ENCODE data around the gene CRB2.

Gene CRB2

DNA sequence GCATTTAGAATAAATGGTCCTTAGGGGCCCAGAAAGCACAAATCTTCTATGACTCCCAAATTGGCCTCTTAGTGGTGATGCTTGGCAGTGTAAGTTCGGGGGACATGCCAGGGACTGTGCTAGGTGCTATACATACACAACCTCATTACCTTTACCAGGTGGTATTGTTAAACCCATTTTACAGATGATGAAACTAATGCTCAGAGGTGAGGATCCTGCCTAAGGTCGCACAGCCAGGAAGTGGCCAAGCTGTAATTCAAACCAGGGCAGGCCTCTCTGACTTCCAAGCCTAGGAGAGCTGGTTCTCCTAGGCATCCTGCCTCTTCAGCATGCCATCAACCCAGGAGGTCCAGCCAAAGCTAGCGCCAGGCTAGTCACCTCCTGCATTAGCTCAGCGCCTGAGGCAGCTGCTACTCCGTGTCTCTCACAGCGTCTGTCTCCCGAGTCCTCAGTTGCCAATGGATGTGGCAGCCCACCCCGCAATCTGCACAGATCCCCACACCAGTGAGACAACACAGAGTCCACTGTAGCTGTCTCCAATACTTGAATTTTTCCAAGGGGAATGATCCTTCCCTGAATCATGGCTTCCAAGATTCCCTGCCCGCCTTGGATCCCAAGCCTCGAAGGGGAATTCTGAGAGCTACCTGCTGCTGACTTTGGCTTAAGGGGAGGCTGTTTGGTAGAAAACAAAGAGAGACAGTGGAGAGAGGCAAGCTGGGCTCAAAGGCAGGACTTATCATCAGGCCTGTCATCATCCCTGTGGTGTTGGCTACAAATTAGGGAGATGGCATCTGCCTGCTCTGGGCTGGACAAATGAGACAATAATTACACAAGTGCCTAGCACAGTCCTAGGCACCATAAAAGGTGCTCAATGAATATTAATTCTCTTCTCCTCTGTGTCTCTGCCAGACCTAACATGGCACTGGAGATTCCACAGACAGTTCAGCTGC lies 52.6 kb downstream of the CRB2 start:
- no peak for DNase-seq

DNA sequence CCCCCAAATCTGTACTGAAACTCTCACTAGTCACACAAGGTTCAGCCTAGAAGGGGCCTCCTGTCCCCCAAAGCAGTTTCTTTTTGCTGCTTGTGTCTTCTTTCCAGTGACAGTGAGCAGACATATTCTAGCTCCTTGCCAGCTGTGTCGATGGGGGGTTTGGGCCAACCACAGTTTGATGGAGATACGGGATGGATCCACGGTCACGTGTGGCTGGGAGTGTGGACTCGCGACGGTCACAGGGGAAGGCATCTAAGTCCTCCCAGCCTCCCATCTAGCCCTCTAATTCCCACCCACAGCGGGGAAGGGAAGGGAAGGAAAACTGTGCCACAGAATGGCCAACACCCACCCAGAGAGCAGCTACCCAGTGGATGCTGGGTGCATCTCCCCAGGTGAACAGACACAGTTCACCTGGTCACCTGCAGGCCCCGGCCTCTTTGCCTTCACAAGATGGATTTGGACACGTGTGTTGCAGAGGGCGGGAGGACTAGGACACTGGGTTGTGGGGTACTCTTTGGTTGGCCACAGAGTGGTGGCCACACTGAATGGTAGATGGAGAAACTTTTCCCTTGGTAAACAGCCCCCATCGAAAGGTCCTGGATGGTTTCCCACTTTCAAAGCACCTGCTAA lies 54.4 kb downstream of the CRB2 start:
- DNase-seq: no peak

DNA sequence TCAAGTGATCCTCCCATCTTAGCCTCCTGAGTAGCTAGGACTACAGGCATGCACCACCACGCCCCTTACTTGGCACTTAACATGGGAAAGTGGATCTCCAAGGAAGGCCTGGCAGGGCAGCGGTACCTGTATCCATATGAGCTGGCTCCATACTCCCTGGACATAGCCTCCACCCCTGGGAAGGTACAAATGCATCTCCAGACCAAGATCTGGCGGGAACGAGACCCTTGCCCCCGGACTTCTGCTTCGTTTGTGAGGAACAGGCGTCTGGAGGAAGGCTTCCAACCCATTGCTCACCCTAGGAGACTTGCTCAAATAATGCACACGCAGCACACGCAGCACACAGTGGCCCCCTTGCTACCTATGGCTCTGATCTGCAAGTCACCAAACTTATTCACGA lies 55.2 kb downstream of the CRB2 start:
- no peak for DNase-seq

DNA sequence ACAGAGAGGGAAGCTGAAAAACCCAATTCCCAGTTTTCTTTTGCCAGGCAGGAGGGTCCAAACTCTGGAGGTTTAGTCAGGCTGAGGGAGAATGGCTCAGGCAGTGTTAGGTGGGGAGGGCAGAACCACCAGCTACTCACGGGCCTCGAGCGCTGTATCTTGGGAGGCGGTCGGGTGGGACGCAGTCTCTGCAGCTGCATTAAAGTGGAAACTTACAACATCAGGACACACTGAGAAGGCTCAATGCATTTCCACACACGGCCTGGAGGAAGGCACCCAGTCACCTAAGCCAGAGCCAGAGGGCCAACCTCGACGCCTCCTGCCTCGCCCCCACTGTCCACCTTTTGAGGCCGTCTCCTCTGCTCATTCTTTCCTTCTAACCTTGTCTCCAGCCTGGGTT lies 55.6 kb downstream of the CRB2 start:
- no peak for DNase-seq

DNA sequence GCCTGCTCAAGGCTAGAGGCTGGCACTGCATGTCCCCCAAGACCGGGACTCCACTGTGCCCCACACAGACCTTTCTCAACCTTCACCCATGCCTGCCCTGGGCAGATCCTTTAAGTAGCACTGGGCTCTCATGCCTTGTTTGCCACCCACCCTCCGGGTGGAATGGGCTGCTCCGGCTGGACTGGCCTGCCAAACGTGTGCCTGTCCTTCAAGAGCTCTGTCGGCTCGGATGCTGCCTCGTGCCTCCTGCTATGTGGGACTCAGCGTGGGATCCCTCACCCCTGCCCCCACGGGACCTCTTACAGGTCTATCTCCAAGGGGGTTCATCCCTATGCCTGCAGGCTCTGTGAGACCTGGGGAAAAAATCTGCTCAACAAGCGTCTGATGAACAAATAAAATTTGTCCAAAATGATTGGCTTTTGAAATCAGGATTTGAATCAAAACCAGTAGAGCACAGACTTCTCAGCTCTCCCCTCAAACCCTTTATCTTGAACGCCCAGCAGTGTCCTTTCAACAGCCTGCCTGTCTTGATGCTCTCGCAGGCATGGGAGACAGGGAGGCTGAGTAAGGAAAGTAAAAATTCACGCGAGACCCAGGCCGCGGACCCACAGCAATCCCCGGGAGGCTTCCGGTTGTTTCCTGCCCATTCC lies 56.3 kb downstream of the CRB2 start:
- no peak for DNase-seq

DNA sequence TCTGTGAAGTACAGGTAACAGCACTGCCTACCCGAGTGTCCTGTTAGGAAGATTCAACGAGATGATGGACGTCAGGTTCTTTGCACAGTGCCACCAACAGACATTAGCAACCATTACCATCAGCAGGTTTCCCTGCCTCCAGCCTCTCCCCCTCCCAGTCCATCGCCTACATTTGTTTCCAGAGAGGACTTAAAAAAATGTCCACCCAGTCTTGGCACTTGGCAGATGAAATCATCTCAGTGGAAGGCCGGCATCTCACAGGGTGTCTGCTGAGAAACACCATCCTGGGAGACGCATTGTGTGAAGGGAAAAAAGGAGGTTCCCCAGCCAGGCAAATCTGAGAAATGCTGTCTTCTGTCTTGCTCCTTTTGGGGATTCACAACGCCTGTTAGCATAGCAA lies 58.2 kb downstream of the CRB2 start:
- DNase-seq: no peak

DNA sequence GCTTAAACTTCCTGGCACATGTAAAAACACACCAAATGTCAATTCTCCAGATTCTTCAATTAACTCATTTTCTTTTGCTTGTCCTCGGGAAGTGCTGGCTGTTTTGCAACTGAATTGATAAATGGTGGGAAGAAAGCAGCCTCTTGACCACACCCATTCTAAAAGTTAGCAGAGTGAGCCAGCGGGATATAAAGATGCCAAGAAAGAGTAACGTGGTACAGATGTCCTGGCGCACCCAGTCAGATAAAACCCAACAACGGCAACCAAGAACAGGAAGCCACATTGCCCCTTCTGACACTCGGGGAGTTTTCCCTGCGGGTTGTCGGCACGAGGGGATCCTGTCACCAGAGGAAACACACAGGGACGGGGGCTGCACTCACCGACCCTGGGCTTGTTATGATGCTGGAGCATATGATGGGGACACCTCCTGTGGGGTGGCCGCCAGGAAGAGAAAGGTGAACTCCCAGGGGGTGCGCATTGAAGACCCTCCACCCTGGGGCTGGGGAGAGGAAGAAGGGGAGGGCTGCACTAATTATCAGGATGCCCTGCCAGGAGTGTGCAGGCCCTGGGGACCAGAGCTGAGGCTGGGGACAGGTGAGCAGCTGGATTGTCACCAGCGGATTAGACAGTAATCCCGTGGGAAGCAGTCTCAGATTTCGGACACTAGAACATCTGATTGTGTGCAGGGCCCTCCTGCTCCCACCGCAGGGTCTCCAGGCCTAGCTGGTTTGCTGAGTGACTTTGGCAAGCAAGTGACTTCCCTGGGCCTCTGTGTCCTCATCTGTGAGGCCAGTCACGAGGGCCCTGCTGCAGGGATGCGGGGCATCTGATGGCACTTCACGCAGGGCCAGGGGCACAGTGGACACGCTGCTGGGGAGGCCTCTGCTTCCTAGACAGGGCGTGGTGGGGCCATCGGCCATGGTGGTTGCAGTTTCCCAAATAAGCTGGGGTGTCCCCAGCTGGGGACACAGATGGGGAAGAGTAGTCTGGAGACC lies 59.2 kb downstream of the CRB2 start:
- no peak for DNase-seq

DNA sequence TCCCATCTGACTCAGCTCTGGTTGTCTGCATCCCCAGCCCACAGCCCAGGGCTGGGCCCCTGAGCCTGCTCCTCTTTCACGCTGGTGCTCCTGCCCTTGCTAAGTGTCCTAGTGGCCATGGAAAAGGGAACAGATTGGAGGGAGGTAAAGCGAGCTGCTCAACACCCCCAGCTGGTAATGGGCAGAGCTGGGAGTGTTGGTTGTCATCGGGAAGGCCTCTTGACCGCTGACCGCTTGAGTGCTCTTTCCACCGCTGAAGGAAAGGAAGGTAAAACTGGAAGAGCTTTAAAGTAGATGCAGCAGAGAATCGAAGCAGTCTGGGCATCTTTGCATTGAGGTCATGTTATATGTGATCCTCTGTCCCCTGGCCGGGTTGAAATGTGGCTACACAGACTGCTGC lies 60.2 kb downstream of the CRB2 start:
- no peak for DNase-seq

DNA sequence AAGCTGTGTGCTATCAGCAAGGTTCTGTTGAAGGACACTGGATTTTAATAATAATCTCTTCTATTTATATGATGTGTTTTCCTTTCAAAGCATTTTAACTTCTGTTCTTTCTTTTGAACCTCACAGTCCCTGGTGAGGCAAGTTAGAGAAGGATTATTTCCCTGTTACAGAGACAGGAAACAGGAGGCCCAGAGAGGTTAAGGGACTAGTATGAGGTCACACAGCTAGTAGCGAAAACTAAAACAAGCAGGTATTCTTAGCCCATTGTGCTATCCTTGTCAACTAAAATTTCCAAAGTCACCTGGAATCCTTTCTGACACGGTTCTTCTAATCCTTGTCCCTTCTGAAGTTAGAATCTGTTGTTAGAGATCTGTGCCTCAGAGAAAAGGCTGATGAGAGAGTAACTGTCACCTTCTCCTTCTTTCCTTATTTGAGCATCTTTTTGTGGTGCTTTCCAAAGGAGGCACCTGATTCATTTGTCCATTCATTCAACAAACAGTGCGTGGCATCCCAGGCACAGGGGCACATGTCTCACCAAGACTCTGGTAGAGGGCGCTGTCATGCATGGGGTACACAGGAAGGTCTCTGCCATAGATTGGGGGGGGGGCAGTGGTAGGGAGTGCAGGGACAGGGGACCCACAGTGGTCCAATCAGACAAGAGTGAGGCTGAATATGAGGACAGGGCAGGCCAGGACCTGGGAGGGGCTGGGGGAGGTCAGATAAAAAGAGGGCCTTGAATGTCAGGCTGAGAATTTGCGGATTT lies 61.5 kb downstream of the CRB2 start:
- DNase-seq: no peak

DNA sequence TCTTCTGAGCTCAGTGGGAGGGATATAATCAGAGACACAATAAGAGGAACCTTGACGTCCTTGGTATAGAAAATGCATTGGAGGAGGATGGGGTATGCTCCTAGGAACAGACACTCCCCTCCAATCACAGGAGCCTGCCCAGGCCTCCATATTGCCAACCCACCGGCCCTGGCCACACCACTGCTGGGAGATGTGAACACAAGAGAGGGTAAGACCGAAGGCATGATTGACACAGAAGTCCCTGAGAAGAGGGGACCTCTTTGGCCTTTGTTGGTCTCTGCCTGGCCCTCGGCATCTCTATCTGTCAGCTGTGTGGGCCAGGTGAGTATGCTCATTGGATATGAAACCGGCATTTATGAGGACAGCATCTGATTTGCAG lies 62.0 kb downstream of the CRB2 start:
- DNase-seq: no peak

DNA sequence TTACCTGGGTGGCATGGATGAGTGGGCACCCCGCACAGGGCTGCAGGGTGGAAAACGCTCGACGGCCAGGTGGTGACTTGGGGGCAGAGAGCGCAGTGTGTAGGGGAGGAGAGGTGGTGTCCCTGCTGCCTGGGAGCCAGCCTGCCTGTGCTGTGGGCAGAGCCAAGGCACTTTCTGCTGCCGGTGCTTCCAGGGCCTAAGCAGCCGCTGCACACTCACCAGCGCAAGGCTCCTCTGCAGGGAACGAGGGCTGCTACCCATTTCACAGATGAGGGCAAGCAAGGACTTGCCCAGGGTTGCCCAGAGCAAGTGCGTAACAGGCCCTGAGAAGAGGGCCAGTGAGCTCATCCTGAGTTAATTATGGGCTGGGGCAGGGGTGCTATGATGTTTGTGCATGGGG lies 62.5 kb downstream of the CRB2 start:
- no peak for DNase-seq

DNA sequence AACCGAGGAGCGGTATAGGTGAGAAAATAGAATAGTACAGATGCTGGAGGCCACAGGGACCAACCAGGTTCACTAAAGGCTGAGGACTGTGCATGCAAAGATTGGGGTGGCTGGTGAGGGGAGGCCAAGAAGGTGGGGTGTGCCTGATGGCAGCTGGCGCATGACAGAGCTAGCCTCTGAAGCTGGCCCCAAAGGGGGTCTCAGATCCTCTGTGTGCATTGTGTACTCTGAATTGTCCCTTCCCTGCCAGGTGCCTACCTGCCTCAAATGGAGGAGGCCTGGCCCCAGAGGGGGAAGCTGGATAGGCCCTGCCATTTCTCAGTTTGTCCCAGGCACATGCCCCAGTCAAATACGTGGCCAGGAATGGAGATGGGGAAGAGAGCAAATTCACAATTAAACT lies 63.1 kb downstream of the CRB2 start:
- no peak for DNase-seq

DNA sequence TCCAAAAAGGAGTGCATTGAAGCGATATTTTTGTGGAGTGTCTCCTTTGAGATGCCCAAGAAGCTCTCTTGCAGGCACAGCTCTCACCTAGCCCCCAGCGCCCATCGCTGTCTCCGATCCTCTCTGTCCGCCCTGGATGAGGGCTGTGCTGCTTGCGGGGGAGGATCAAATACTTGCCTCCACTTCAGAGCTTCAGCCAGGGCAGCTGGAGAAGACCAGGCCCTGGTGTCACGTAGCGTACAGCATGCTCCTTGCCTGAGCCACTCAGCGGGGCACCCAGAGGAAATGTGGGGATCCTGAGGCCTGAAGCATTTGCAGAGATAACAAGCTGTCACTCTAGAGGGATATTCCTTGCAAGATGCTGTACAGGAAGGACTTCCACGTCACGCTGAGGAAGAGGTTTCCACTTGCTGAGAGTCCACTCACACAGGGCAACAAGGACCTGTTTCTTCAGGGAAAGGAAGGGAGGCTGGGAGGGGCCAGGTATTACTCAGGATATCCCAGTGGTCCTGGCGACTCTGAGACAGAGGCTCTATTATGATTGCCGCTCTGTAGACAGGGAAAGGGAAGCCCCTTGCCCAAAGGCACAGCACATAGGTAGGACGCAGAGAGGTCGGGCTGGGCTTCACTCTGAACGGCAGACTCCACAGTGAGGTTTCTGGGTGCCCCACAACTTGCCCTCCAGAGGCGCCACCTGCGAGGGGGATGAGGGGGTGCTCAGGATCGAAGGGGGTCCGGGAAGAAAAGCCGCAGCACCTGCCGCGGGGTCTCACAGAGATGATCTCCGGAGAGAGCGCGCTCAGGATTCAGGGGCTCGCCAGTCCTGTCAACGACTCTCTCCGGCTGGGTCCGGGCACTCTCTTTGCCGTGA lies 64.0 kb downstream of the CRB2 start:
- DNase-seq: no peak

DNA sequence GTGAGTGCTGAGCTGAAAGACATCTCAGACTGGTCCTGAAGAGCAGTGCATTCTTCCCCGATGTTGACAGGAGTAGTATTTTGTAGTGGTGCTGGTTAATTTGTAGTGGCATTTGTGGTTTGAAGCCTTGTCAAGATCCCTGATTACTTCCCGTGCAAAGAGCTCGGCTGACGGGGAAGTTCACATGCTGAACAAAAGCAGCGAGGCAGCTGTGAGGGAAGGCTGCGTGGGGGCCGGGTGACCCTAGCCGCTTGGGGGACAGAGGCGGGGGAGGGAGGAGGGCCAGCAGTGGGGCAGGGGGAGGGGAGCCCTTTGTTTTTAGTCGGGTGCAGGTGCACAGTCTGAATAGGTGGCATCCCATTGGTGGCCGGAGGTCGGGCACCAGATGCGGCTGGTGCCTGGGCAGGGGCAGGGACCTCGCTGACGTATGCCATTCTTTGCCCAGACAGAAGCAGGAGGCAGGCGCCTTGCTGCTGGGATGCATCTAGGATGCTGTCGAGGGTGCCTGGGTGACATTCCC lies 64.7 kb downstream of the CRB2 start:
- no peak for DNase-seq

DNA sequence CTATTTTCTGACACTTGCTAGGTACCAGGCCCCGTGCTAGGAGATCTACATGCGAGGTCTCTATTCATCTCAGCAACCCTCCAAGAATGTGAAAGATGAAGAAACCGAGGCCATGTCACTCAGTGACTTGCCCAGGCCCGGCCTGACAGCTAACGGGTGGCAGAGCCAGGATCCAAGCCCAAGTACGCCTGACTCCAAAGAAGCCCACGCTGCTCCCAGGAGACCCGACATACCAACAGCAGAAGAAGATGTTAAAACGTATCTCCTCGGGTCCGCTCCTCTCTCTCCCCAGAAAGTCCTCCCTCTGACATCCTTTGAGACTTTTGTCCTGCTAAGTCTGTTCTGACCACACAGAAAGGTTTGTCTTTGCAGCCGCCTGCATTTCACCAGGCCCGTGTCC lies 65.2 kb downstream of the CRB2 start:
- no peak for DNase-seq

DNA sequence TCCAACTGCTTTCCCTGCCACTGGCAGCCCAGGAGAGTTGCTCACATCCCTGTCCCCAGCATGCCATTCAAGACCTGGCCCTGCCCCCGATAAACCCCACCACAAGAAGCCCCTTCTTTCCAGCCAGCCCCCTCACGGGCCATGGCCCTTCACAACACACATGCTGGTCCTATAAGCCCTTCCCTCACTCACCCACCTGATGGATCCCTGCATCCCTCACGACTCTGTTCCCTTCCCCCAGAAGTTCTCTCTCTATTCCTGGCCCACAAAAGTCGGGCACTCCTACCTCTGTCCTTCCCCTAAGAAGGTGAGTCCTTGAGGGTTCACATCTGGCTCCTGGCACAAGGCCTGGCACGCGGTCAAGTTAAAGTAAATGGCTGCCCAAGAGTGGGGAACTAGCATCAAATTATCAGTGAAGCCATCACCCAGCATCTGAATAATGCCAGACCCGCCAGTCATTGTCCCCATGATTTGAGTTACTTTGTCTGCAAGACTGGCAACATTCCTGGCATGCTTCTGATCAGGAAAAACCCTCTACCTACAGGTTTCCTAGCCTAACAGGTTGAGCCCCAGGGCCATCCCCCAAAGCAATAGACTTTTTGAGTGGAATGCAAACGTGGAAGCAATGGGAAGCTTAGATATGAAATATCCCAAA lies 65.9 kb downstream of the CRB2 start:
- DNase-seq: no peak

DNA sequence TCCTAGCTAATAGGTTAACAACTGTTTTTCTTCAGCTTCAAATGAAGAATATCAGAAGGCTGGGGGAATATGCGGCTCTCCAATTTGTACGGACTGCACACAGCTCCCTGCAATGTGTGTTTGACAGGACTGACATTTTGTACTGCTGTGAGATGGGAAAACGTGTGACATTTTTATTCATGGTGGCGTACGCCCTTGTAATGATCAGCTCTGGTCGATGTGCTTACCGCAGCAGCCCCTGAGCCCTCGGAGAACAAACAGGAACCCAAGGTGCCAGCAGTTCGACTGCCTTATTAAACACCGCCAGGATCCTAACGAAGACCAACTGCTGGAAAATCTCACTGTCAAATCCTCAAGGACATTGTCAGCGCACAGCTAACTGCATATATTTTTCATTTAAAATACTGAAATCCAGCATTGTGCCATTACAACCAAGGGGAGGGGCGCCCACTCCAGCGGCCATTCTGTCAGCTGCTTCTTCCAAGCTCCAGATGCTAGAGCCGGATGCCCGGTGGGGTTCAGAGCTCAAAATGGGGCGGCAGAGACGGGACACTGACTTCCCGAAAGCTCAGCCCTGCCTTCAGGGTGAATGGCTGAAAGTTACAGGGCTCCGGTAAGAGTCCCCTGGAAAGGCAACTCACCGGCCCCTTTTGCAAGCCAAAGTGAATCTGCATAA lies 66.8 kb downstream of the CRB2 start:
- no peak for DNase-seq

DNA sequence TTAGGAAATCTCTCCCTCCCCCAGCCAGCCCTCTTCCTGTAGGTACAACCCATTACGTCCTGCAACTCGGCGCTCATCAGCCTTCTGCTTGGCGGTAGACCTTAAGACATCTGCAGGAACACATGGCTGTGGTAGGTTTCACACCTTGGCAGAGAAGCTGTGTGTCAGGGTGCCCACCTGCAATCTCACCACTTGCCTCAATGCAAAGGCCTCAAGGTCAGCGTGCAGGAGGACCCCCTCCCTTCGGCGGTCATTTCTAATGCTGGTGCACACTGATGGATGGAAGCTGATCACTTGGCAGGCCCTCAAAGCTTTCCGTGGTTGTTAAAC lies 67.3 kb downstream of the CRB2 start:
- no peak for DNase-seq

DNA sequence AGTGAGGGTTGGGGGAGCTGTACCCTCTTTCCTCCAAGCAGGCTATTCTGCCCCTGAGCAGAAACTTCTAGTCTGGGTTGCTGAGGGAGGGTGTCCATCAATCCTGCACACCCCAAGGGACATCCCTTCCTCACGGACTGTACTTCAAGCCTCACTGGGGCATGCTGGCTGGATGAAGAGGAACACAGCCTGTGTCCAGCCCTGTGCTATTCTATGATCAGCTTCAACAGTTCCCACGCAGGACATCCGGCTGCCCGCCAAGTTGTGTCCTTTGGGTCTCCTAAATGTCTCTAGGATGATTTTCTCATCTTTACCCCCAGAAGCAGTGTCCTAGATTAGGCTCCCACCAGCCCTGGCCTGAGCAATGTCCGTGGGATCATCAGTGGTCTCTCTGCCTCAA lies 68.1 kb downstream of the CRB2 start:
- DNase-seq: no peak
